Thymus (tissue), 11 donors: ENCODE data around the gene PACSIN3. TPM values are rescaled to one million over a fixed set of nuclear protein-coding genes. Genes with fewer than 3 reads are reported as not detected.

ENCODE experiments used
- DNase-seq, 9 donors: peaks; one replicate each; pipeline ENCODE4 v3.0.0-alpha.2; 2013; ENCODE audit warnings: low spot score in 9 of 9, low read depth in 6 of 9, missing footprints in 1 of 9
- H3K27ac ChIP-seq, 2 donors: one replicate each; pipeline ENCODE4 v1.5.1; 2013; ENCODE audit warnings: control low read depth in 1 of 2, low read depth in 1 of 2, low read length in 1 of 2, mild to moderate bottlenecking in 1 of 2, moderate library complexity in 1 of 2
- H3K27me3 ChIP-seq, 2 donors: one replicate each; pipeline ENCODE4 v1.5.1; 2013; ENCODE audit warnings: low read length in 1 of 2; ENCODE audit not compliant: control insufficient read depth in 2 of 2, insufficient read depth in 1 of 2
- H3K36me3 ChIP-seq, 2 donors: one replicate each; pipeline ENCODE4 v1.5.1; 2013; ENCODE audit warnings: low read length in 1 of 2, mild to moderate bottlenecking in 1 of 2, moderate library complexity in 1 of 2; ENCODE audit not compliant: control insufficient read depth in 2 of 2, insufficient read depth in 2 of 2
- H3K4me1 ChIP-seq, 2 donors: one replicate each; pipeline ENCODE4 v1.5.1; 2013; ENCODE audit warnings: low read length in 2 of 2; ENCODE audit not compliant: control insufficient read depth in 2 of 2, insufficient read depth in 2 of 2
- H3K4me3 ChIP-seq, 2 donors: one replicate each; pipeline ENCODE4 v1.5.1; 2013; ENCODE audit warnings: low read length in 2 of 2, control low read depth in 1 of 2, mild to moderate bottlenecking in 1 of 2
- H3K9me3 ChIP-seq, 2 donors: one replicate each; pipeline ENCODE4 v1.5.1; 2013; ENCODE audit warnings: low read length in 1 of 2, mild to moderate bottlenecking in 1 of 2; ENCODE audit not compliant: control insufficient read depth in 2 of 2, insufficient read depth in 1 of 2
- WGBS: extraction: QIAGEN DNeasy Blood & Tissue Kit; methylation state at CpG from one replicate; pipeline ENCODE4 v1.1.7; 2013; 5-methylcytosine and 5-hydroxymethylcytosine counted together
- polyA plus RNA-seq: library from polyadenylated mRNA; stranded (reverse); fragments of 200-250 nt; gene quantifications from one replicate; pipeline ENCODE4 v1.2.3, GENCODE V29; 2013
- total RNA-seq: library from RNA; stranded (reverse); fragments of 120-200 nt; gene quantifications from one replicate; pipeline ENCODE4 v1.2.4, GENCODE V29; 2013
- donor health status: healthy.

Gene PACSIN3
- total and polyA plus RNA-seq, 2 donors = 4.1 to 7.7 TPM

- no peak overlapping the region for H3K4me3 ChIP-seq
- no peaks in the 10 kb centered on the region for H3K4me1 ChIP-seq
- 92% methylated on average over 9 of the region's 9 CpGs for WGBS
- H3K27me3 ChIP-seq = no peaks in the 10 kb centered on the region
- peaks cover 48 to 53% of the 10 kb centered on the region in 2 donors for H3K36me3 ChIP-seq
- peaks cover 0 to 4% of the 10 kb centered on the region in 2 donors for H3K9me3 ChIP-seq
- DNase-seq = no peak
- no peak overlapping the region for H3K27ac ChIP-seq
Observed at GRCh38 chr11:47161890-47162289, 24.3 kb downstream of the PACSIN3 start.

- no peak overlapping the region for H3K4me3 ChIP-seq
- WGBS = 79% methylated on average over 14 of the region's 14 CpGs
- H3K27ac ChIP-seq = no peak overlapping the region
- H3K4me1 ChIP-seq = peaks cover 0 to 2% of the 10 kb centered on the region in 2 donors
- DNase-seq = peak in 6 of 9 donors; percentile 13 to 71 (median 49)
- no peaks in the 10 kb centered on the region for H3K27me3 ChIP-seq
- peaks cover 48 to 50% of the 10 kb centered on the region in 2 donors for H3K36me3 ChIP-seq
- peaks cover 0 to 4% of the 10 kb centered on the region in 2 donors for H3K9me3 ChIP-seq
Observed at GRCh38 chr11:47161134-47161854, 24.9 kb downstream of the PACSIN3 start.

GRCh38 chr11:47160753-47161133 lies 25.5 kb downstream of the PACSIN3 start:
- H3K4me1 ChIP-seq = peaks cover 2 to 7% of the 10 kb centered on the region in 2 donors
- no peak overlapping the region for H3K4me3 ChIP-seq
- H3K36me3 ChIP-seq = peaks cover 47 to 48% of the 10 kb centered on the region in 2 donors
- no peak for DNase-seq
- no peaks in the 10 kb centered on the region for H3K27me3 ChIP-seq
- H3K9me3 ChIP-seq = peaks cover 0 to 4% of the 10 kb centered on the region in 2 donors
- H3K27ac ChIP-seq = no peak overlapping the region
- 98% methylated on average over 5 of the region's 5 CpGs for WGBS

- no peak overlapping the region for H3K27ac ChIP-seq
- peaks cover 17 to 32% of the 10 kb centered on the region in 2 donors for H3K4me1 ChIP-seq
- no peaks in the 10 kb centered on the region for H3K27me3 ChIP-seq
- DNase-seq = no peak
- H3K9me3 ChIP-seq = peaks cover 0 to 4% of the 10 kb centered on the region in 2 donors
- peaks cover 22 to 28% of the 10 kb centered on the region in 2 donors for H3K36me3 ChIP-seq
- H3K4me3 ChIP-seq = no peak overlapping the region
- 90% methylated on average over 5 of the region's 5 CpGs for WGBS
Observed at GRCh38 chr11:47158242-47158641, 28.0 kb downstream of the PACSIN3 start.

- H3K27ac ChIP-seq = no peak overlapping the region
- DNase-seq = no peak
- peaks cover 0 to 4% of the 10 kb centered on the region in 2 donors for H3K9me3 ChIP-seq
- H3K4me1 ChIP-seq = peaks cover 17 to 37% of the 10 kb centered on the region in 2 donors
- WGBS = 96% methylated on average over 8 of the region's 8 CpGs
- peaks cover 20 to 24% of the 10 kb centered on the region in 2 donors for H3K36me3 ChIP-seq
- H3K27me3 ChIP-seq = no peaks in the 10 kb centered on the region
- no peak overlapping the region for H3K4me3 ChIP-seq
Observed at GRCh38 chr11:47157805-47158204, 28.4 kb downstream of the PACSIN3 start.

- H3K27me3 ChIP-seq = no peaks in the 10 kb centered on the region
- 98% methylated on average over 20 of the region's 20 CpGs for WGBS
- no peak for DNase-seq
- peaks cover 17 to 43% of the 10 kb centered on the region in 2 donors for H3K4me1 ChIP-seq
- no peak overlapping the region for H3K4me3 ChIP-seq
- H3K27ac ChIP-seq = no peak overlapping the region
- peaks cover 0 to 4% of the 10 kb centered on the region in 2 donors for H3K9me3 ChIP-seq
- peaks cover 17 to 20% of the 10 kb centered on the region in 2 donors for H3K36me3 ChIP-seq
Observed at GRCh38 chr11:47156951-47157350, 29.3 kb downstream of the PACSIN3 start.

GRCh38 chr11:47156333-47156732 lies 29.9 kb downstream of the PACSIN3 start:
- no peak overlapping the region for H3K4me3 ChIP-seq
- peaks cover 0 to 3% of the 10 kb centered on the region in 2 donors for H3K9me3 ChIP-seq
- DNase-seq = no peak
- WGBS = 97% methylated on average over 6 of the region's 6 CpGs
- H3K27me3 ChIP-seq = no peaks in the 10 kb centered on the region
- no peak overlapping the region for H3K27ac ChIP-seq
- peaks cover 17 to 43% of the 10 kb centered on the region in 2 donors for H3K4me1 ChIP-seq
- H3K36me3 ChIP-seq = peaks cover 14 to 20% of the 10 kb centered on the region in 2 donors

GRCh38 chr11:47155879-47156278 lies 30.4 kb downstream of the PACSIN3 start:
- Histone ChIP-seq H3K27me3 (no peaks in the 10 kb centered on the region), H3K36me3 (peaks cover 14 to 20% of the 10 kb centered on the region in 2 donors), H3K4me1 (peaks cover 17 to 43% of the 10 kb centered on the region in 2 donors), H3K27ac (peak overlapping the region in 1 of 2 donors; percentile 20), H3K9me3 (no peaks in the 10 kb centered on the region), H3K4me3 (no peak overlapping the region)
- WGBS = 96% methylated on average over 4 of the region's 4 CpGs
- DNase-seq = no peak
